ENCODE data around the gene RAB4B.
A peak's percentile ranks its signal among the peaks of the same experiment; 100 is the strongest.

Gene RAB4B

DNA sequence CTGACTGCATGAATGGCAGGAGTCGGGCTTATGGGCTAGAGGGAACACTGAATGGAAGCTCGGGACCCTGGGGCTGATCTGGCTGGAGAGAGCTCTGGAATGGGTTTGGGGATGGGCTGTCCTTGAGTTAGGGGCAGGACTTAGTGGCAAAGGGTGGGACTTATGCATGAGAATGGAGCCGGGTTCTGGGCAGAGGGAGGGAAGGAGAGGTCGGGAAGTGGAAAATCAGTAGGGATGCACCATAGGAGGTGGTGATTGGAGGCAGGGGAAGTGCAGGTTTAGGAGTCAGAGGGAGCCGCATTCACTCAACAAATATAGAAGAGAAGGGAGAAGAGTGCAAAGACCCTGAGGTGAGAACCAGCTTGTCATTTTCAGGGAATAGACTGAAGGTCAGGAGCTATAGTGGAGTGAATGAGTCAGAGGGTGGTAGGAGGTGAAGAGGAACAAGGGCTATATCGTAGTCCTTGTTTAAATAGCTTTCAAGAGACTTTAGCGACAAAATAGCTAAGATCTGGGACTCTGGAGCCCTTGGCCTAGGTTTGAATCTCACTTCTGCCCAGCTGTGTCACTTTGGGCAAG lies 748 bp downstream of the RAB4B start:
- no peak for DNase-seq (ENCODE audit: low read depth in 1 of 2, low spot score in 1 of 2)

DNA sequence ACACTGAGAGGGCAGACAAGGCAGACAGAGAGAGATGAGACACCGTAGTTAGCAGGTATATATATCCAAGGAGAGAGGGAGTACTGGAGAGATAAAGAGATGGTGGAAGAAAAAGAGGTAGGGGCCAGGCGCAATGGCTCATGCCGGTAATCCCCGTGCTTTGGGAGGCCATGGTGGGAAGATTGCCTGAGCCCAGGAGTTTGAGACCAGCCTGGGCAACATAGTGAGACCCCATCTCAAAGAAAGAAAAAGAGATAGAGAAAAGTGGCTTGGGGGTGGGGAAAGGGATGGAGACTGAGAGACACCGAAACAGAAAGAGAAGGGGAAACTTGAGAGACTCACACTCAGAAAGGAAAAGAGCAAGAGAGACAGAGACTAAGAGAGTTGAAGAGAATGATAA lies 2.5 kb downstream of the RAB4B start:
- DNase-seq (ENCODE audit: low read depth in 1 of 2, low spot score in 1 of 2): no peak
- Histone ChIP-seq H3K27ac (replicated peaks) (no peak overlapping the region), H3K4me3 (replicated peaks; ENCODE audit: insufficient read depth, low read length) (no peak overlapping the region), H3K27me3 (ENCODE audit: insufficient read depth, poor library complexity, severe bottlenecking) (no peaks in the 10 kb centered on the region)
- TF ChIP-seq POLR2AphosphoS5 (IDR thresholded peaks at IDR 0.05; ENCODE audit: low read depth) (no peak), SPI1 (IDR thresholded peaks at IDR 0.05; ENCODE audit: borderline replicate concordance, low read depth) (no peak), GABPA (IDR thresholded peaks at IDR 0.05; ENCODE audit: low read depth) (no peak)
- TF ChIP-seq, protein P1, sequence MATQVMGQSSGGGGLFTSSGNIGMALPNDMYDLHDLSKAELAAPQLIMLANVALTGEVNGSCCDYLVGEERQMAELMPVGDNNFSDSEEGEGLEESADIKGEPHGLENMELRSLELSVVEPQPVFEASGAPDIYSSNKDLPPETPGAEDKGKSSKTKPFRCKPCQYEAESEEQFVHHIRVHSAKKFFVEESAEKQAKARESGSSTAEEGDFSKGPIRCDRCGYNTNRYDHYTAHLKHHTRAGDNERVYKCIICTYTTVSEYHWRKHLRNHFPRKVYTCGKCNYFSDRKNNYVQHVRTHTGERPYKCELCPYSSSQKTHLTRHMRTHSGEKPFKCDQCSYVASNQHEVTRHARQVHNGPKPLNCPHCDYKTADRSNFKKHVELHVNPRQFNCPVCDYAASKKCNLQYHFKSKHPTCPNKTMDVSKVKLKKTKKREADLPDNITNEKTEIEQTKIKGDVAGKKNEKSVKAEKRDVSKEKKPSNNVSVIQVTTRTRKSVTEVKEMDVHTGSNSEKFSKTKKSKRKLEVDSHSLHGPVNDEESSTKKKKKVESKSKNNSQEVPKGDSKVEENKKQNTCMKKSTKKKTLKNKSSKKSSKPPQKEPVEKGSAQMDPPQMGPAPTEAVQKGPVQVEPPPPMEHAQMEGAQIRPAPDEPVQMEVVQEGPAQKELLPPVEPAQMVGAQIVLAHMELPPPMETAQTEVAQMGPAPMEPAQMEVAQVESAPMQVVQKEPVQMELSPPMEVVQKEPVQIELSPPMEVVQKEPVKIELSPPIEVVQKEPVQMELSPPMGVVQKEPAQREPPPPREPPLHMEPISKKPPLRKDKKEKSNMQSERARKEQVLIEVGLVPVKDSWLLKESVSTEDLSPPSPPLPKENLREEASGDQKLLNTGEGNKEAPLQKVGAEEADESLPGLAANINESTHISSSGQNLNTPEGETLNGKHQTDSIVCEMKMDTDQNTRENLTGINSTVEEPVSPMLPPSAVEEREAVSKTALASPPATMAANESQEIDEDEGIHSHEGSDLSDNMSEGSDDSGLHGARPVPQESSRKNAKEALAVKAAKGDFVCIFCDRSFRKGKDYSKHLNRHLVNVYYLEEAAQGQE (IDR thresholded peaks at IDR 0.05; ENCODE audit: insufficient replicate concordance, low read depth): no peak
- TF ChIP-seq, protein P2, sequence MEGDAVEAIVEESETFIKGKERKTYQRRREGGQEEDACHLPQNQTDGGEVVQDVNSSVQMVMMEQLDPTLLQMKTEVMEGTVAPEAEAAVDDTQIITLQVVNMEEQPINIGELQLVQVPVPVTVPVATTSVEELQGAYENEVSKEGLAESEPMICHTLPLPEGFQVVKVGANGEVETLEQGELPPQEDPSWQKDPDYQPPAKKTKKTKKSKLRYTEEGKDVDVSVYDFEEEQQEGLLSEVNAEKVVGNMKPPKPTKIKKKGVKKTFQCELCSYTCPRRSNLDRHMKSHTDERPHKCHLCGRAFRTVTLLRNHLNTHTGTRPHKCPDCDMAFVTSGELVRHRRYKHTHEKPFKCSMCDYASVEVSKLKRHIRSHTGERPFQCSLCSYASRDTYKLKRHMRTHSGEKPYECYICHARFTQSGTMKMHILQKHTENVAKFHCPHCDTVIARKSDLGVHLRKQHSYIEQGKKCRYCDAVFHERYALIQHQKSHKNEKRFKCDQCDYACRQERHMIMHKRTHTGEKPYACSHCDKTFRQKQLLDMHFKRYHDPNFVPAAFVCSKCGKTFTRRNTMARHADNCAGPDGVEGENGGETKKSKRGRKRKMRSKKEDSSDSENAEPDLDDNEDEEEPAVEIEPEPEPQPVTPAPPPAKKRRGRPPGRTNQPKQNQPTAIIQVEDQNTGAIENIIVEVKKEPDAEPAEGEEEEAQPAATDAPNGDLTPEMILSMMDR (IDR thresholded peaks at IDR 0.05; ENCODE audit: insufficient read depth, low read length): no peak

More for the DNA sequence above, 748 bp downstream of the RAB4B start:
- Histone ChIP-seq H3K27me3 (ENCODE audit: insufficient read depth, poor library complexity, severe bottlenecking) (no peaks in the 10 kb centered on the region), H3K4me3 (replicated peaks; ENCODE audit: insufficient read depth, low read length) (peak overlapping the region; percentile 84), H3K27ac (replicated peaks) (peak overlapping the region; percentile 84)
- TF ChIP-seq, protein P1 (IDR thresholded peaks at IDR 0.05; ENCODE audit: insufficient replicate concordance, low read depth): no peak
- TF ChIP-seq, protein P2 (IDR thresholded peaks at IDR 0.05; ENCODE audit: insufficient read depth, low read length): no peak
- TF ChIP-seq SPI1 (IDR thresholded peaks at IDR 0.05; ENCODE audit: borderline replicate concordance, low read depth) (no peak), GABPA (IDR thresholded peaks at IDR 0.05; ENCODE audit: low read depth) (no peak)

DNA sequence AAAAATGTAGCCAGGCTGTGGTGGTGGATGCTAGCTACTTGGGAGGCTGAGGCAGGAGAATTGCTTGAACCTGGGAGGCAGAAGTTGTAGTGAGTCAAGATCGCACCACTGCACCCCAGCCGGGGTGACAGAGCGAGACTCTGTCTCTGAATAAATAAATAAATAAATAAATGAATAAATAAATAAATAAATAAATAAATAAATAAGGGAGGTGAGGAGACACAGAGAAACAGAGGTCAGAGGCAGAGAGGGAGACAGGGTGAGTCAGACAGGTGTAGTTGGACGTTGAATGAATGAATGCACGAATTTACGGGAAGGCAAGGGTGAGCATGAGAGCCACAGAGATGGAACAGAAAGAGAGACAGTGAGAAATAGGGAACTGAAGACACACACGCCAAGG lies 3.1 kb downstream of the RAB4B start:
- Histone ChIP-seq H3K4me3 (replicated peaks; ENCODE audit: insufficient read depth, low read length) (no peak overlapping the region), H3K27ac (replicated peaks) (no peak overlapping the region), H3K27me3 (ENCODE audit: insufficient read depth, poor library complexity, severe bottlenecking) (no peaks in the 10 kb centered on the region)
- TF ChIP-seq, protein P1 (IDR thresholded peaks at IDR 0.05; ENCODE audit: insufficient replicate concordance, low read depth): no peak
- TF ChIP-seq POLR2AphosphoS5 (IDR thresholded peaks at IDR 0.05; ENCODE audit: low read depth): no peak
- TF ChIP-seq, protein P2 (IDR thresholded peaks at IDR 0.05; ENCODE audit: insufficient read depth, low read length): no peak
- TF ChIP-seq GABPA (IDR thresholded peaks at IDR 0.05; ENCODE audit: low read depth): no peak
- TF ChIP-seq SPI1 (IDR thresholded peaks at IDR 0.05; ENCODE audit: borderline replicate concordance, low read depth): peak; percentile 23; the same call in 1 of the 2 replicates
- no peak for DNase-seq (ENCODE audit: low read depth in 1 of 2, low spot score in 1 of 2)

Data from HL-60 (cell line).